ENCODE measurements around the gene CAVIN2.

Gene CAVIN2

DNA sequence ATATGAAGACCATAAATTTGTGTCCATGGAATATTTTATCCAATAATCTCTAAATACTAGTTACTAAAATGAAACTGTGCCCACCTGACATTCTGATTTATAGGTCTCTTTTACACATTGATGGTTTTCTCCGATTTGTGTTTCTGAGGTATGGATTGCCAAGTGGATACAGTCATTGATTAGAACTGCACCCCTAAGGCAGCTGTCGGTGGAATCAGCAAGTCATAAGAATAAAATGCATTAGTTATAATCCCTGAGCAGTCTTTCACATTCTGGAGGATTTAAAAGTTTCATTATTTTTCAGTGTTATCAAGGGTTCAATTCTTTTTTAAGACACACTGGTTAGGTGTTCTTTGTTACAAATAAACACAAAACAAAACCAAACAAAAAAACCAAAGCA lies 6.0 kb downstream of the CAVIN2 start:
- no peak for DNase-seq (ENCODE audit: low read depth in 2 of 2, low spot score in 1 of 2)

DNA sequence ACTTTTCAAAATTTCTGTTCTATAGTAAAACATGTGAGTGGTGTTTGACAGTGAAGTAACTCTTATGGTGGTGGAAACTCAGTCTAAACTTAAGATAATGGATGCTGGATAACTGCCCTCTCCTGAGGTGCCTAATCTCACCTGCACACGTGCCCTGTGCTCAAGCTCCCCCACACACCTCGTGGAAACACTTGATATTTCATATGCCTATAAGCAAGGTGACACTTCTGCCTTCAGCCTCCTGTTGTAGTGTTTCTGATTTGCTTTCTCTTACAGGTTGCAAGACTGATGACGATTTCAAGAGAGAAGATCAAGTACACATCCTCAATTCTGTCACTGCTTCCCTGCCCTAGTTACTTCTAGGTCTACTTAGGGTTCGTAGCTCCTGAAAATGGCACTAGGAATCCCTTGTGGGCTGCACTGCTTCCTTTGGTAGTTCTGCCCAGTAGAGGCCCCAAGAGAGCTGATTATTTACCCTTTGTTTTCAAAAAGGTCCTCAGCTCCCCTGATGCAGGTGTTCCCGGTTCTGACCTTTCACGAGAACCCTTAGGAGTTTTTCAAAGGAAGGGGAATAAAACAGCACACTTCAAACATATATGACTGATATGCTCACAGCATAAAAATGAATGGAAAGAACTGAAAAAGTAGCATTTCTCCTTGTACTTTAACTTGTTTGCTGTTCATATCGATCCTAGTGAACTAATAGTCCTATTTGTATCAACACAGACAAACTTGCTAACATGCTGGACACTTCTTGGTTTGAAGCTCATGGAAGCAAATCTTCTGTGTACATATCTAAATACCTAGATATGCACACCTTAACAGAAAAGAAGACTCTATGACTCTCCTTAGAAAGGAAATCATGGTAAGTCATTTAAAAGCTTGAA lies 6.7 kb downstream of the CAVIN2 start:
- DNase-seq (ENCODE audit: low read depth in 2 of 2, low spot score in 1 of 2) = no peak

DNA sequence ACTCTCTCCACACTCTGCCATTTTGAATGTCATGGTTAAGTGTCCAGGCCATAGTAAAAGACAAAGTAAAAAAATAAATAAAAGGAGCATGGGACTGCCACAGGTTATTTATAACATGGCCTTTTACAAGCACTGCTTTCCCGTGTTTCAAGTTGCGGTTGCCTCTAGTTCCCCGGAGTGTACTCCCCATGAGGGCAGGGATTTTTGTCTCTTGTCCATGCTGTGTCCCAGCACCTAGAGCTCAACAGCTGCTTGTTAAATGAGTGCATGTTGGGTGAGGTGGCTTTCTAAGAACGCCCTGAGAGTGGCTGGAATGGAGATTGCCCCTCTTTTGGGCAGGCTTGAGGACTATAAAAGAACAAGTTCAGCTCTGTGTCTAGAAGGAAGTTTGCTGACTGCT lies 8.4 kb downstream of the CAVIN2 start:
- DNase-seq (ENCODE audit: low read depth in 2 of 2, low spot score in 1 of 2) = no peak

DNA sequence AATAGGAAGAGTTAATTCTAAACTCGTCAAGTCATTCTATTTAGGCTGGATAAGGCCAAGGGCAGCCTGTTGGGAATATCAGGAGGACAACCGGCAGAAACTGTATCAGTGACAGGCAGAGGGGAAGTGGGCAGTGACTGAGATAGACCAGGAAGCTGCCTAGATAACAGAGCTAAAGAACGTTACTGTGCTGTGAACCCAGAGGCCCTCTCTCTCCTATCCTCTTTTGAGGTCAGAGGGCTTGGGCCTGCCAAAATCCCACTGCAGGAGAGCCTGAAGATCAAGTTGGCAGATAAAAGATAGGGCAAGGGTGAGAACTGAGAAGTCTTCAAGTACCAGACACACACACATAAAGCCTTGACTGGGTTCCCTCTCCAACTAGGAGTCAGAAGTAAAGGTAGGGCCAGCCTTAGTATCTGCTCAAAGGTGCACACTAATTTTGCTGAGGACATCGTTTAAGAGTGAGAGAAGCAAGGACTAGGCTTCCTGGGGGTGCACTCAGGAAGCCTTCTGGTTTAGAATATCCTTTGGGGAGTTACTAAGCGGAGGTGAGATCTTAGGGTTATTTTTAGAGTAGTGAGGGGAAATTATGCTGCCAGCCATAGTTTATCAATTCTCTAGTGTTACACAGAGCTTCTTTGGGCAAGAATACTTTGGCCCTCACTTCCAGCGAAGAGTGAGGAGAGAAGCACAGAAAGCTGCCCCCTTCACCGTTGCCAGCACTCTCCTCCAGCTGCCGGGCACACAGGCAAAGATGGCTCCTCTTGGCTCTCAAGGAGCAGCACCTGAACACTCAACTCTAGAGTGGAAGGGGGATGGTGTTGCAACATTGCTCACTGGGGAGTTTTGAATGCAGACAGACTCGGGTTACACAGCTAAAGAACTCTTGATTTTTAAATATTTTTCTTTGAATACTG lies 9.8 kb downstream of the CAVIN2 start:
- DNase-seq (ENCODE audit: low read depth in 2 of 2, low spot score in 1 of 2) = no peak

DNA sequence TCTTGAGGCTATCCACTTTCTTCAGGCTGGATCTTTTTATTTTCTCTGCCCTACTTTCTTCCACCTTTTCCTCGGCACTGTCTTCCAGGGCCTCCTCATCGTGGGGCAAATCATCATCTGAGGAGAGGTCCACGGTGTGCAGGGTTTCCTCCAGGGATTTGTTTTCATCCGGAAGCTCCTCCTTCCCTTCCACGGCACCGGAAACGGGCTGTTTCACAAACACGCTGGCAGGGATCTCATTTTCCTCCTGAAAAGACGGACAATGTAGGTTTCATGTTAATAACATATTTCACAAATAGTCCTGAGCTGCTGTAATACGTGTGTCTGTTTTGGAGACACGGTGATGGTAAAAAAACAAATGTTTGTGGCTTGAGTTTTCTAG lies 10.4 kb downstream of the CAVIN2 start:
- no peak for DNase-seq (ENCODE audit: low read depth in 2 of 2, low spot score in 1 of 2)

DNA sequence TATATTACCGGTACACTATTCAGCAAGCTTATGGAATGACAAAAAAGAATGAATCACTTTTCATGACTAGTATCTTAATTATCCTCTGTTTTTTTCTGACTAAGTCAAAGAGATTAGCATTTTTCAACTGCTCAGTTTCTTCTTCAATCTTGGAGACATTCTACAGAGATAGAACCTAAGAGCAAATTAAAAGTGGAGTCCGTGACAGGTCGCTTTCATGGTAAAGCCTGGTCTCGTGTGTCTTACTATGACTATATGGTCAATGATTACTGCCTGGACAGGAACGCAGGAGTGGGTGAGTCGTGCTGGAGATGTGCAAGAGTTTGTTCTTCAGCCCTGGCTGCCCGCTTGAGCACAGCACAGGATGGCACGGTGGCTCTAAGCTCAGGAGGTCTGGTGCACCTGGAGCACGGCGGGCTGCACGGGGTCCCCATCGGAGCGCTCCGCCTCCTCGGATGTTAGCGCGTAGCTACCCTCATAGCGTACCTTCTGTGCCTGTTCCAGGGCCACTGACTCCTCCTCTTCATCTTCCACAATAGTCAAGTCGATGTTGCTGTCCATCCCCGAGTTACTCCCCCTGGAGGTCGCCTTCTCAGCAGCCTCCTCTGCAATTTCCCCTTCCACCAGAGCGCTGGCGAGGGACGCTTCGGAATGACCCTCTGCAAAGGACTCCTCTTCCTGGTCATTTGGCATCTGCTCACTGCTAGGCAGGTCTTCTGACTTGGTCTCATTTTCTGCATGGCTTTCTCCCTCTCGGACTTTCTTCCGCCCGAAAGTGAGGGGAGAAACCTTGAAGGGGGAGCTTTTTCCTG lies 11.1 kb downstream of the CAVIN2 start:
- no peak for DNase-seq (ENCODE audit: low read depth in 2 of 2, low spot score in 1 of 2)

DNA sequence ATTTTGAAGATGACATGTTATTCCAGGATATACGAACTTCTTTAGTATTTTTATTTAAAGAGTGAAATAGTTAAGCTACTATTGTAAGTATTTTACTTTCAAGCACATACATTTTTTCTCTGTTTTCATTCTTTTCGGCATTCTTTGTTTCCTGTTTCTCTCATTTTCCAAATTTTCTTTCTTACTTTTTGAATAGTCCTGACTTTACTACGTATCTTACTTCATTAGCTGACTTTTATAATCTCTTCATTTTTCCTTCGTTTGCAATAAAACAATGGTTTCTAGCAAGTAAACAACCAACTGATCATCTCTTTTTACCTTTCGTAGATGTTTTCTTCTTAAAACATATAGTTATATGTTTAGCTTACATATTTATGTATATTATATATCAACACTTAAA lies 11.8 kb downstream of the CAVIN2 start:
- DNase-seq (ENCODE audit: low read depth in 2 of 2, low spot score in 1 of 2) = no peak

DNA sequence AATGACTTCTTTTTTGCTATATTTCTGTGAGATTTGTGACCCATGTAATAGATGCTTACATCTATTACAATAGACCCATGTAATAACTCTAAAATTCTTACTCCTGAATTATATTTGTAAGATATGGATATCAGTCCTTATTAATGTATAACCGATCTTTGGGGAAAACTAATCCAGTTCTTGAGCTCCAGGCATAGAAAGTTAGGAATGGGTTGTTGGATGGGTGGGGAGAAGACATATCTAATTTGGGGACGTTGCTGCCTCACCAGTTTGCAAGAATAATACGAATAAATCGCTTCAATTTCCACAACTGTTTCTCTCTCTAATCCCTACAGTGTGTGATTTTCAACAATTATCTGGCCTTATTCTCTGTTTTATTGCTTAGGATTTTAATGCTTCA lies 13.5 kb downstream of the CAVIN2 start:
- DNase-seq (ENCODE audit: low read depth in 2 of 2, low spot score in 1 of 2) = no peak

DNA sequence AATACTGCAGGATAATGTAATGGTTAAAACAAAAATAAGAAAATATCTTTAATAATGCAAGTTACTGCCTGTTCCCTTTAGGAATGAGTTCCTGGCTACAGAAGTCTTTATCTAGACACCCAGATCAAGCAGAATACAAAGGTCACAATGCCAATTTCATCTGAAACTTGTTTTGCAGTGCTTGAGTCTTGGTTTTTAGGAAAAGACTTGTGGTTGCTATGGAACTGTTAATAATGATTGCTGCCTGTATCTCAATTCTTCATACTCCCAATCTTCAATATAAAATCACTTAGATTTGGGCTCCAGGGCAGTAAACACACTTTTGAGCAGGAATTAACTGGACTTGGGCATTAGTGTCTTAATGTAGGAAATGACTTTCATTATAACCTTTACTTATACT lies 14.2 kb downstream of the CAVIN2 start:
- DNase-seq (ENCODE audit: low read depth in 2 of 2, low spot score in 1 of 2) = no peak

DNA sequence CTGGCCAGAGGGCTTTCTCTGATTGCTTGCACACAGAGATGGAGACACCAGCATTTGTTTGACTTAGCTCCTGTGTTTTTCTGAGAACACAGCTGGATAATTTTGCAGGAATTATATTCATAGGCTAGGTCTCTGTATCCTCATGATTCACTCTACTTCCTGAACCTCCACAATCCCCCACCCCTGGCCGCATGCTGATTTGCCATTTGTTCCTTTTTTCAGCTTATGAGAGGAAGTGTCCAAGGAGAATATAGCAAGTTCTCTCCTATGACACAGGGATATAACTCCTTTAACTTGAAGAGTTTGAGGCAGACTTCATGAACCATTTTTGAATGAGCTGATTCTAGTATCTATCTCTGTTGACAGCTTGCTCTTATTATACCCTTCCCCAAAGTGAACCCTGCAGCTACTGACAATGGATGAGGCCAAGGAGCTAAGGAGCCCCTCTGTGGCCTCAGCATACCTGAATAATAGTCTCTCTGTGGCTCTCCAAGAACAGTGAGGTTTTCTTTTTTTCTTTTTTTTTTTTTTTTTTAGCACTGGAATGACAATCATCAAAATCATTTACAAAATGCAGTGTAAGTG lies 15.4 kb downstream of the CAVIN2 start:
- DNase-seq (ENCODE audit: low read depth in 2 of 2, low spot score in 1 of 2) = no peak

DNA sequence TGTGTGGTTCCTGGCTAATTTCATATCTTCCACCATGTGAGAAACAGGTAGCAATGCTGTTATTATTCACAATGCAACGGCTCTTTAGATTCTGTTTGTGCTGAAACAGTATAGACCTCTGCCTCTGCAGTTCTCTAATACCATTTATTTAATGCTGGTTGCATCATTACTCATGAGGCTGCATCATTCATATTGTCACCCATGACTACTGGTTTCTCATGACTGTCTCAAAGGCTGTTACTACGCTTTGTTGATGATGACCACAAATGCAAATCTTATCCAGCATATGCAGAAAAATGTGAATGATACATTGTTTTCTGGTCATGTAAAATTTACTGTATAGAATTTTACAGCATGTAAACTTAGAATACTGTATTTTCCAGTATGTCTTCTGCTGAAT lies 22.5 kb downstream of the CAVIN2 start:
- DNase-seq (ENCODE audit: low read depth in 2 of 2, low spot score in 1 of 2) = no peak

DNA sequence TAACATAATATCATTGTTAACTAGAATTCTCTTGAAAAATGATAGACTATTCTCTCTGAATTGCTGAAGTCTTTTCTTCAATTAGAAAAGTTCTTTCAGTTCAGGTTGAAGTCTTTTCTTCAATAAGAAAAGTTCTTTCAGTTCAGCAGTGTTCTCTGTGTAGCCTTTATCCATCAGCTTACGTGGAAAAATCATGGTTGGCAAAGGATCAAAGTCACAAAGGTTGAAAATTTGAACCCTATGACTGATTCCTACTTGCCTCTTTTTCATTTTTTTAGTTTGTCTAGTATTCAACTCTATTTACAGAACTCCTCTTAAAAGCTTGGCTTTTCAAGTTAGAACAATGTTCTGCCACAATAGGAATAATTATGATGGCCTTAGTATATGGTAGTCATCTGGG lies 25.8 kb downstream of the CAVIN2 start:
- no peak for DNase-seq (ENCODE audit: low read depth in 2 of 2, low spot score in 1 of 2)

DNA sequence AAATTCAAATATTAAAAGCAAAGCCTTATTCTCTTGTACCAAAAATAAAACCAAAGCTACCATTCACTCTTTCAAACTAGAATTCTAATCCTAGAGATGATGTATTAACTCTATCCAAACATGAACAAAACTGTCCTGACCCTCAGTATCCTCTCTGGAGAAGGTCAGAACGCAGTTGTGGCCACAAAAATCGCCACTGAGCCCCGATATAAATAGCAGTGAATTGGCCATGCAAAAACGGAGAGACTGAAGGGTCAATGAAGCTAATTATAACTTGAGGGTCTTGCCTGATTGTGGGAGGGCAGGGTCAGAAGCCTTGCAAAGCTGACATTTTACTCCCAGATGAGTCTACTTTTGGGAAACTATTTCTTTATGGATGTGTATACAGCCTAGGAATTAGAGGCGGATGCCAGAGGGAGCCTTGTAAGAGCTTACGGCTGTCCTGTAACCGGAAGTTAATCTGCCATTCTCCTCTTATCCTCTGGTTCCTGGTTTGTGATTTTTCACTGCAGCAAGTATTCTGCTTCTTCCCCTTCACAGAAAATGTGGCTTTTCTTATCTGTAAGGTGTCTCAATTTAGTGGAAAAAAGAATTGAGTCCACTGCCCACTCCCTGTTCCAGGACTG lies 28.1 kb downstream of the CAVIN2 start:
- DNase-seq (ENCODE audit: low read depth in 2 of 2, low spot score in 1 of 2) = no peak

DNA sequence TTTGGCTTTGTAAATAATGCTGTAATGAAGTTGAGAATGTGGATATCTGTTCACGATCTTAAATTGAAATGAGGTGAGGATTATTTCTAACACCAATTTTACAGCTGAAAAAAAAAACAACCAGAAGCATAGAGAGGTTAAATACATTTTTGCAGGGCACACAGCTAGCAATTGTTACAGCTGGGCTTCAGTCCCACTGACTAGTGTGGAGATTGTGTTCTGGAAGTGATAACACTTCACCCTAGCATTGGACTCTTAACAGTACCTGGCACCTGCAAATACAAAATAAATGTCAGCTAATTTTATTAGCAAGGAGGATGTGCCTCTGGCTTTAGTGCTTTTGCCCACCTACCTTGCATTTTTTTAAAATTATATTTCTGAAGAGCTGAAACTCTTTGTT lies 28.8 kb downstream of the CAVIN2 start:
- DNase-seq (ENCODE audit: low read depth in 2 of 2, low spot score in 1 of 2) = no peak

DNA sequence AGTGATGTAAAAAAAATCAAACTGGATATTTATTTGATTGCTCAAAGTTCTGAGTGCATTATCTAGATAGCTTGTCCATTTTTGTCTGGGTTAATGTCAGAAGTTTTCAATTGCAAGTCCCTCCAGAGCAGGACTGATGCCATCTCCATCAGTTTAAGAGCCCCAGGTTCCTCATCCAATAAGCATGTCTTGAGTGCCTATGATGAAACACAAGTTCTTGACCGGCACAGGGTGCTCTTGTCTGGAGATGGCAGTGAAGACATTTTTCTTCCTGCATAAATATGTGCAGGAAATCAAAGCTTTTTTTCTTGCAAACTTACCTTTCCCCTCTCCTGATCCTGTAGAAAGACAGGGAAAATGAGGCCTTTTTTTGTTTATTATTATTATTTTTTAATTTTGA lies 31.9 kb downstream of the CAVIN2 start:
- no peak for DNase-seq (ENCODE audit: low read depth in 2 of 2, low spot score in 1 of 2)

DNA sequence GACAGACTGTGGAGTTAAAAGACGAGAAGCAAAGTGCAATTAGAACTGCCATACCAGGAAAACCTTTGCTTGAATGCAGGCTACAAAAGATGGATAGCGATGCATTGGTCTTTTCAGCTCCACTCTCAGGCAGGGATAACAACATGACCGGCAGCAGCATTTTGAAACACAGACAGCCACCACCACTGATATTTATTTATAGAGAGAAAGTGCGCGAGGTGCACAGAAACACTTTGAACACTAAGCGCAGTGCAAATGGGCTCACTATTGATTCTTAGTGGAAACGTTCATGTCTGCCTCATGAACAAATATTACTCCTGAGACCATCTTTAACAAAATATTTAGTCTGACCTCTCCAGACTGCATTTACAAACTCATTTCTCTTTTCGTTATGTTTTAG lies 32.9 kb downstream of the CAVIN2 start:
- DNase-seq (ENCODE audit: low read depth in 2 of 2, low spot score in 1 of 2) = no peak

DNA sequence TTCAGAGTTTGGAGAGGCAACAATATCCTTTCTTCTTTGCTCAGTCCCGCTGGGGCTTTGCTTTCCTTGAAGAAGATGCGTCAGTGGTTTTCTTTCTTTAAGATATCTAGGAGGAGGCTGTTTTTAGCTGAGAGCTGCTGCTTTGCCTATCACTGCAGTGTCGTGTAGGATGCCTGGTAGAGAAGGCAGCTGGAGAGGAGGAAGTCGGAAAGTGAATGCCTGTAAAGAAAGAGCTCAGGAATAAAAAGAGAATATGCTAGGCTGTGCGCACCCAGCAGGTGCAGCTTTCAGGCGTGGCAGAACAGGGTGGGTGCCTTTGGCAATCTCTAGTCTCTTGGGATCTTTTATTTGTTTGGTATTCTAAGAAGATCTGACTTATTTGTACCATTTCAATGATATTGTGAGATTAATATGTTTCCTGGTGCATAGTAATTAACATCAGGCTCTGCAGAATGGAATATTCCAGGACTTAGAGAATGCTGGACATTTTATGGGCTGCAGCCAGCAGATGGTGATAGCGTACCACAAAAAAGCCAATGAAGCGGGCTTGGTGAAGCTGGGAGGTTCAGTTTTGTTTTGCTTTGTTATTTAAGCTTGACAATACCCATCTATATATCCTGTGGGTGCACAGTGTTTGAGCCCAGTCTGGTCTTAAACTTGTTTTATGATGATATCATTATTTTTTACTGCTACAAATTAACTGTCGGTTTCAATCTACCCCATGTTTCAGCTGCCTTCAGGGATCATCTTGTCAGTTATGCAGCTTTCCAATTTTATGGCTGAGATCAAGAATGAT lies 34.9 kb downstream of the CAVIN2 start:
- no peak for DNase-seq (ENCODE audit: low read depth in 2 of 2, low spot score in 1 of 2)

DNA sequence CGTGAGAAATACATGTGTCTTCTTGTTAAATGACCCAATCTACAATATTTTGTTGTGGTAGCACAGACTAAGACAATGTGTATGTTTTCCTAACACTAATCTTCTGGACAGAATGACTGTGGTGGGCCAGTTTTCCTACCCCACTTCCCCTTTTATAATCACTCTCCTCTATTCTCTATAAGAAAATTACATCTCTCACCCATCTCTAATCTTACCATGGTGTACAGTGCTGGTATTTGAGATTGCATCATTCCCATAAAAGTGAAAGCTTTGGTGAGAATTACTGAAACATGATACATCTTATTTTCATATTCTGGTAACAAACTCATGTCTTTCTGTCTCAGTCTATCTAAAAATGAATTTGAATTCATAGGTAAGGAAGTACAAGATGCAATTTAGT lies 40.5 kb downstream of the CAVIN2 start:
- no peak for DNase-seq (ENCODE audit: low read depth in 2 of 2, low spot score in 1 of 2)

DNA sequence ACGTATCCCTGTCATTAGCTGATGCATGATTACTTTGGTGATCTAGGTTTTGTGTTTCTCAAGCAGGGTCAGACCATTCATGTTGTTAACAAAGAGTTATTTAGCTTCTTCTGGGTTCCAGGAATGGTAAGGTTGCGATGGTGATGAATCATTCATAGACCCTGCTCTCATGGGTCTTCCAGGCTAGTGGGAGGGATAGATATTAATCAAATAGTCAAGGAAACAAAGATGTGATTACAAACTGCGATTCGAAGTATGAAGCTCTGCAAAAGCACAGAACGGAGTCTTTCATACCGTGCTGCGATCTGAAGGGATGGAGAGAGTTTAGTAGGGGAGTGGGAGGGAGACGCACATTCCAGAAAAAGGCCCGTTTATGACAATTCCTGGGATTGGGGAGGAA lies 42.1 kb downstream of the CAVIN2 start:
- no peak for DNase-seq (ENCODE audit: low read depth in 2 of 2, low spot score in 1 of 2)

DNA sequence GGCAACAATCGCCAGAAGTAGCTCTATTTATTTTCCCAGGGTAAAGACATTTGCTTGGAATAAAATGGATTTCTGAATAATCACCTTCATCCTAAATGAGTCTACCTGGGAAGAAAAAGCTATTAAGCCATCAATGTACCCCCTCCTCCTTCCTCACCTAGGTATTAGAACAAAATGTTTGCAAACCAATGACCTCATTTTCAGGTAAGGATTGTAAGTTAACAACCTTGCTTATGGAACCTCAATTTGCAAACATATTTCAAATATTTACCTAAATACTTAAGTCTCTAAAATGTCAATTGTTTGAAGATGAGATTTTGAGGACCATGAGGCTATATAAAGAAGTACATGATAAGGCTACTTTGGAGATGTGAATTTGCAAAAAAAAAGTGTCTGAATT lies 43.9 kb downstream of the CAVIN2 start:
- no peak for DNase-seq (ENCODE audit: low read depth in 2 of 2, low spot score in 1 of 2)

All from stimulated activated CD8-positive, alpha-beta memory T cell treated with anti-CD3 and anti-CD28 coated beads, Interleukin-4, amount 100 ng/mL, for 4 hours (primary cell).